ENCODE measurements around the gene NR1D1.
A peak's percentile ranks its signal among the peaks of the same experiment; 100 is the strongest.

Gene NR1D1

GRCh38 chr17:40111221-40112128 lies 11.1 kb upstream of the NR1D1 start:
- DNase-seq = peak; percentile 93

GRCh38 chr17:40110026-40110845 lies 9.8 kb upstream of the NR1D1 start:
- no peak for DNase-seq

GRCh38 chr17:40108970-40109824 lies 8.8 kb upstream of the NR1D1 start:
- no peak for DNase-seq

GRCh38 chr17:40107522-40108174 lies 7.3 kb upstream of the NR1D1 start:
- no peak for DNase-seq

GRCh38 chr17:40106760-40107521 lies 6.6 kb upstream of the NR1D1 start:
- DNase-seq = peak; percentile 79

GRCh38 chr17:40105861-40106759 lies 5.7 kb upstream of the NR1D1 start:
- peak; percentile 25 for DNase-seq

GRCh38 chr17:40104594-40105486 lies 4.5 kb upstream of the NR1D1 start:
- DNase-seq = peak; percentile 32

GRCh38 chr17:40103688-40104087 lies 3.3 kb upstream of the NR1D1 start:
- DNase-seq = no peak

- peak; percentile 27 for DNase-seq
Observed at GRCh38 chr17:40103071-40103661, 2.8 kb upstream of the NR1D1 start.

- DNase-seq = no peak
Observed at GRCh38 chr17:40101367-40102210, 1.2 kb upstream of the NR1D1 start.

- DNase-seq = peak; percentile 94
Observed at GRCh38 chr17:40100669-40101366, 429 bp upstream of the NR1D1 start.

GRCh38 chr17:40099619-40100418 lies 570 bp downstream of the NR1D1 start:
- no peak for DNase-seq

GRCh38 chr17:40098846-40099618 lies 1.4 kb downstream of the NR1D1 start:
- peak; percentile 93 for DNase-seq

- peak; percentile 39 for DNase-seq
Observed at GRCh38 chr17:40097931-40098845, 2.2 kb downstream of the NR1D1 start.

Data from left hindlimb (tissue), 1 donor.